ENCODE data around the gene CELF1. TPM values are rescaled to one million over a fixed set of nuclear protein-coding genes. Genes with fewer than 3 reads are reported as not detected.
"Not testable (repeated sequence)": the region's sequence is repeated elsewhere in the genome, so short reads cannot be mapped to it uniquely, and the experiment has no call there.

CELF1 gene
- polyA plus RNA-seq, 1 donor (not counting 4 experiments of a cell fraction or from before 2014, with no cell fraction given), result 110 TPM

- Histone ChIP-seq H3K9me3 (ENCODE audit: control insufficient read depth, low read depth, low read length) (no peaks in the 10 kb centered on the region), H3K36me3 (ENCODE audit: control insufficient read depth in 2 of 2, extremely low read depth in 1 of 2, insufficient read depth in 2 of 2, low read length in 2 of 2) (no peaks in the 10 kb centered on the region), H3K27me3 (ENCODE audit: control insufficient read depth, extremely low read depth, insufficient read depth, low read length) (no peaks in the 10 kb centered on the region), H3K4me2 (ENCODE audit: control insufficient read depth, extremely low read depth, insufficient read depth, low read depth, low read length) (no peak overlapping the region), H3K9ac (ENCODE audit: control insufficient read depth, extremely low read depth, insufficient read depth, low read length) (no peak overlapping the region), H3K27ac (ENCODE audit: control insufficient read depth, insufficient read depth, low read length) (no peak overlapping the region), H2AFZ (ENCODE audit: control insufficient read depth, low read length) (no peak overlapping the region), H3K4me1 (ENCODE audit: control insufficient read depth, extremely low read depth, insufficient read depth, low read length) (peaks cover 5% of the 10 kb centered on the region), H4K20me1 (ENCODE audit: control insufficient read depth, extremely low read depth, insufficient read depth, low read length) (no peaks in the 10 kb centered on the region), H3K79me2 (ENCODE audit: control insufficient read depth, insufficient read depth, low read length) (peaks cover 5% of the 10 kb centered on the region), H3K4me3 (ENCODE audit: control insufficient read depth in 2 of 3, extremely low read depth in 1 of 3, insufficient read depth in 2 of 3, low read depth in 1 of 3, low read length in 3 of 3) (no peak overlapping the region), H3K9me1 (ENCODE audit: control insufficient read depth, extremely low read depth, insufficient read depth, low read length) (no peaks in the 10 kb centered on the region)
- TF ChIP-seq EZH2 (IDR thresholded peaks at IDR 0.05; ENCODE audit: low read length), result no peak
- TF ChIP-seq, protein P1, sequence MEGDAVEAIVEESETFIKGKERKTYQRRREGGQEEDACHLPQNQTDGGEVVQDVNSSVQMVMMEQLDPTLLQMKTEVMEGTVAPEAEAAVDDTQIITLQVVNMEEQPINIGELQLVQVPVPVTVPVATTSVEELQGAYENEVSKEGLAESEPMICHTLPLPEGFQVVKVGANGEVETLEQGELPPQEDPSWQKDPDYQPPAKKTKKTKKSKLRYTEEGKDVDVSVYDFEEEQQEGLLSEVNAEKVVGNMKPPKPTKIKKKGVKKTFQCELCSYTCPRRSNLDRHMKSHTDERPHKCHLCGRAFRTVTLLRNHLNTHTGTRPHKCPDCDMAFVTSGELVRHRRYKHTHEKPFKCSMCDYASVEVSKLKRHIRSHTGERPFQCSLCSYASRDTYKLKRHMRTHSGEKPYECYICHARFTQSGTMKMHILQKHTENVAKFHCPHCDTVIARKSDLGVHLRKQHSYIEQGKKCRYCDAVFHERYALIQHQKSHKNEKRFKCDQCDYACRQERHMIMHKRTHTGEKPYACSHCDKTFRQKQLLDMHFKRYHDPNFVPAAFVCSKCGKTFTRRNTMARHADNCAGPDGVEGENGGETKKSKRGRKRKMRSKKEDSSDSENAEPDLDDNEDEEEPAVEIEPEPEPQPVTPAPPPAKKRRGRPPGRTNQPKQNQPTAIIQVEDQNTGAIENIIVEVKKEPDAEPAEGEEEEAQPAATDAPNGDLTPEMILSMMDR (optimal IDR thresholded peaks at IDR 0.05 in 1 of 3, IDR thresholded peaks at IDR 0.05 in 1 of 3, conservative IDR thresholded peaks at IDR 0.05 in 1 of 3; ENCODE audit: extremely low read depth in 1 of 3, insufficient read depth in 2 of 3, low read length in 3 of 3), result no peak
- FAIRE-seq, result no peak
- dilution Hi-C loops (cut with MboI; ENCODE audit: extremely low pct_ligation_motif_present, low sequenced_read_pairs), result no loop called here
- DNase-seq (ENCODE audit: low read depth, low spot score), result no peak
Observed at GRCh38 chr11:47560426-47560825, 7.5 kb upstream of the CELF1 start.

DNA sequence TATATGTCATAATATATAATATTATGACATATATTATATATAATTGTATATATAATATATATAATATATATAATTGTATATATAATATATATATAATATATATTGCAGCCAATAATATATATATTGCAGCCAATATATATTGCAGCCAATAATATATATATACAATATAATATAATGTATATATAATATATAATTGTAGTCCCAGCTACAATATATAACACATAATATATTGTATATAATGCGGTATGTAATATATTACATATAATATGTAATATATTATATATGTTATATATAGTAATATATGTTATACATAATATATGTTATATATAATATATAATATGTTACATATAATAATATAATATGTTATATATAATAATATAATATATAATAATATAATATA lies 5.8 kb upstream of the CELF1 start:
- H3K79me2 ChIP-seq (ENCODE audit: control insufficient read depth, insufficient read depth, low read length), result no peaks in the 10 kb centered on the region
- H4K20me1 ChIP-seq (ENCODE audit: control insufficient read depth, extremely low read depth, insufficient read depth, low read length), result no peaks in the 10 kb centered on the region
- H3K4me3 ChIP-seq (ENCODE audit: control insufficient read depth in 2 of 3, extremely low read depth in 1 of 3, insufficient read depth in 2 of 3, low read depth in 1 of 3, low read length in 3 of 3), result no peak overlapping the region
- H3K9me3 ChIP-seq (ENCODE audit: control insufficient read depth, low read depth, low read length), result no peaks in the 10 kb centered on the region
- no peaks in the 10 kb centered on the region for H3K9me1 ChIP-seq (ENCODE audit: control insufficient read depth, extremely low read depth, insufficient read depth, low read length)
- no peak for DNase-seq (ENCODE audit: low read depth, low spot score)
- dilution Hi-C loops (cut with MboI; ENCODE audit: extremely low pct_ligation_motif_present, low sequenced_read_pairs), result no loop called here
- FAIRE-seq, result no peak
- peaks cover under 1% of the 10 kb centered on the region for H3K4me1 ChIP-seq (ENCODE audit: control insufficient read depth, extremely low read depth, insufficient read depth, low read length)
- no peak overlapping the region for H2AFZ ChIP-seq (ENCODE audit: control insufficient read depth, low read length)
- no peak for TF ChIP-seq EZH2 (IDR thresholded peaks at IDR 0.05; ENCODE audit: low read length)
- TF ChIP-seq, protein P1 (optimal IDR thresholded peaks at IDR 0.05 in 1 of 3, IDR thresholded peaks at IDR 0.05 in 1 of 3, conservative IDR thresholded peaks at IDR 0.05 in 1 of 3; ENCODE audit: extremely low read depth in 1 of 3, insufficient read depth in 2 of 3, low read length in 3 of 3), result no peak
- H3K4me2 ChIP-seq (ENCODE audit: control insufficient read depth, extremely low read depth, insufficient read depth, low read depth, low read length), result no peak overlapping the region
- H3K9ac ChIP-seq (ENCODE audit: control insufficient read depth, extremely low read depth, insufficient read depth, low read length), result no peak overlapping the region
- no peaks in the 10 kb centered on the region for H3K27me3 ChIP-seq (ENCODE audit: control insufficient read depth, extremely low read depth, insufficient read depth, low read length)
- H3K36me3 ChIP-seq (ENCODE audit: control insufficient read depth in 2 of 2, extremely low read depth in 1 of 2, insufficient read depth in 2 of 2, low read length in 2 of 2), result no peaks in the 10 kb centered on the region
- H3K27ac ChIP-seq (ENCODE audit: control insufficient read depth, insufficient read depth, low read length), result no peak overlapping the region

GRCh38 chr11:47557004-47557403 lies 4.1 kb upstream of the CELF1 start:
- H3K27me3 ChIP-seq (ENCODE audit: control insufficient read depth, extremely low read depth, insufficient read depth, low read length); FAIRE-seq; H3K4me1 ChIP-seq (ENCODE audit: control insufficient read depth, extremely low read depth, insufficient read depth, low read length); H2AFZ ChIP-seq (ENCODE audit: control insufficient read depth, low read length); H3K4me3 ChIP-seq (ENCODE audit: control insufficient read depth in 2 of 3, extremely low read depth in 1 of 3, insufficient read depth in 2 of 3, low read depth in 1 of 3, low read length in 3 of 3); H3K9me1 ChIP-seq (ENCODE audit: control insufficient read depth, extremely low read depth, insufficient read depth, low read length); H3K36me3 ChIP-seq (ENCODE audit: control insufficient read depth in 2 of 2, extremely low read depth in 1 of 2, insufficient read depth in 2 of 2, low read length in 2 of 2); H3K4me2 ChIP-seq (ENCODE audit: control insufficient read depth, extremely low read depth, insufficient read depth, low read depth, low read length); H3K9me3 ChIP-seq (ENCODE audit: control insufficient read depth, low read depth, low read length); H3K27ac ChIP-seq (ENCODE audit: control insufficient read depth, insufficient read depth, low read length); dilution Hi-C loops (cut with MboI; ENCODE audit: extremely low pct_ligation_motif_present, low sequenced_read_pairs); DNase-seq (ENCODE audit: low read depth, low spot score); H3K79me2 ChIP-seq (ENCODE audit: control insufficient read depth, insufficient read depth, low read length); H3K9ac ChIP-seq (ENCODE audit: control insufficient read depth, extremely low read depth, insufficient read depth, low read length); H4K20me1 ChIP-seq (ENCODE audit: control insufficient read depth, extremely low read depth, insufficient read depth, low read length): not testable (repeated sequence)

Data from keratinocyte (primary cell).